Activated CD8-positive, alpha-beta memory T cell treated with anti-CD3 and anti-CD28 coated beads, Interleukin-2, amount 50 U/mL, for 1 hour (primary cell): ENCODE results near the gene HOGA1.
"Not testable (repeated sequence)": the region's sequence is repeated elsewhere in the genome, so short reads cannot be mapped to it uniquely, and the experiment has no call there.

Experiments
- DNase-seq: peaks from one replicate; pipeline ENCODE4 v3.0.0-alpha.2; 2020; ENCODE audit errors: extremely low read depth

The HOGA1 gene

DNA sequence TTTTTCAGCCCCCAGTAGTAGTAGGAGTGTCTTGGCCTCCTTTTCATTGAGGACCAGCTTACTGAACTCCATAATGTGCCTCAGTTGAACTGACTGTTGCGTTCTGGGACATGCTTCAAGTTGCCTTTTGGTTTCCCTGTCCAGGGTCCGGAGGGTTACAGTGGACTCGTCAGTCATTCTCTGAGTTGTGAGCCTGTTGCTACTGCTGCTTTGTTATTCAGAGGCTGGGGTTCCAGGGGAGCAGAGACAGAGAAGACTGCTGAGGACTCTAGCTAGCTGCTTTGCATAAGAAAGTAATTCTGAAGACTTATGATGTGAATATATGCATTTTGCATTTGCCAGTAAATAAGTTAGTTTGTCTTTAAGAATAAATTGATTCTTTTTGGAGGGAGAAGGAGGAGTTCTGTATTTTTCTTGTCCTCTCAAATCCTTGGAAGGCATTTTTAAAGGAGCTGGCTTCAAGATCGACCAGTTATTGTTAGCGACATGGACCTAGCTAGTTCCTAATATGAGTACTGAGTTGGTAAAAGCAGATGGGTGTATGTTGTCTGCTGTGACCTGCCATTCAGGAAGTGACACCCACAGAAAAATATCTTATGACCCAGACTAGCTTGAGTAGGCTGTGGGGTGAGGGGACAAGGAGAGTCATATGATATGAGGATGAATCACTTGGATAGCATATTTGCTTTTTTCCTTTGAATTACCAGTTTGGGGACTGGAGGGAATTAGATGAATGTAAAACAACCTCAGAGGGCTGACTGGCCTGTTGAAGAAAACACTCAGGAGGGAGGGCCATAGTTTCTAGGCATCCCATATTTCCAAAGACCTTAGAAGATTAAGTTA is 64.6 kb downstream of the HOGA1 start:
- DNase-seq = no peak

- DNase-seq = not testable (repeated sequence)
Measured at GRCh38 chr10:97649405-97649750, 65.2 kb downstream of the HOGA1 start.

DNA sequence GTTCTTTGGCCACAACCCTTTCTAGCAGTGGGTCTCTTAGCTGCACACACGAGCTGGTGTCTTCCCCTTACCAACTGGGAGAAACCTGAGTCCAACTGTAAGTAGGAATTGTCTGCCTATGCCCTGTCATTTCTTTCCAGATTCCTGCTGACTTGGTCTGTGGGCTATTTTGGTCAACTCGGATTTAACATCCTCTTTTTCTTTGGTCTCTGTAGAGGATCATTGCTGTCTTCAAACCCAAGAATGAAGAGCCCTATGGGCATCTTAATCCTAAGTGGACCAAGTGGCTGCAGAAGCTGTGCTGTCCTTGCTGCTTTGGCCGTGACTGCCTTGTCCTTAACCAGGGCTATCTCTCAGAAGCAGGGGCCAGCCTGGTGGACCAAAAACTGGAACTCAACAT is 66.5 kb downstream of the HOGA1 start:
- DNase-seq = no peak

GRCh38 chr10:97651773-97652172 is 67.6 kb downstream of the HOGA1 start:
- DNase-seq = no peak

- no peak for DNase-seq
Measured at GRCh38 chr10:97656777-97657176, 72.6 kb downstream of the HOGA1 start.

DNA sequence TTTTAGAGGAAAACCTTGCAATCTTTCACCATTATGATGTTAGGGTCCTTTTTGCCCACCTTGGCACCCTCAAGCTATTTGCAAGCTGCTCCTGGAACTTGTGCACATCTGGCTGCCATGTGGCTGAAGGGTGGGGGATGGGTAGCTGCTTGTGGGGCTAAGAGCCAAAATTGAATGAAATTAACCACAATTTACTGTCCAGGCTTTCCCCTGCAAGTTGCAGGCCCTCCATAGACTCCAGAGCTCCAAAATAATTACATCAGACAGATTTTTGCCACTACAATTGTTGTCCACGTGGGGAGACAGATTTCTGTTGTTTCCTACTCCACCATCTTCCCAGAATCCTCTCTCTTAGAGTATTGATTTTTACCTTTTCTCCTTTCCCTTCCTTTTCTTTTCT is 75.4 kb downstream of the HOGA1 start:
- DNase-seq = no peak
